Prostate gland (tissue), 2 donors: ENCODE results near the gene STXBP5L.
"Not testable (repeated sequence)": the region's sequence is repeated elsewhere in the genome, so short reads cannot be mapped to it uniquely, and the experiment has no call there.

Experiments used
- CTCF ChIP-seq, 4 experiments: fragments of 200-600 bp in 2 of 4; fragments of 450-650 bp in 2 of 4; sonication (generic) in 2 of 4; IDR thresholded peaks; 1 replicate in 3 of 4; 2 replicates in 1 of 4; pipeline ENCODE4 v1.5.1; 2016 to 2019; ENCODE audit warnings: antibody characterized with exemption in 4 of 4, mild to moderate bottlenecking in 2 of 4, moderate library complexity in 2 of 4
- POLR2A ChIP-seq: fragments of 450-650 bp; IDR thresholded peaks from one replicate; pipeline ENCODE4 v1.6.1; 2016; ENCODE audit warnings: antibody characterized with exemption, mild to moderate bottlenecking
- POLR2AphosphoS5 ChIP-seq: sonication (generic); formaldehyde crosslinking; IDR thresholded peaks from one replicate; pipeline ENCODE4 v1.6.1; 2017; ENCODE audit warnings: antibody characterized with exemption

GRCh38 chr3:121388308-121388707 lies 480.3 kb downstream of the STXBP5L start:
- not testable (repeated sequence) for TF ChIP-seq CTCF (IDR thresholded peaks at IDR 0.05); POLR2A; POLR2AphosphoS5
